H1 (cell line): ENCODE data around the gene DCPS. TPM values are rescaled to one million over a fixed set of nuclear protein-coding genes. Genes with fewer than 3 reads are reported as not detected.

Source experiments
- CTCF ChIA-PET: fragments of 300-600 bp; sonication (Branson Sonifier 250); formaldehyde crosslinking; loops from one replicate; lab custom pipeline; 2021; ENCODE audit not compliant: partially characterized antibody; lab: Charles Lee
- POLR2A ChIA-PET: fragments of 300-600 bp; sonication (Branson Sonifier 250); formaldehyde crosslinking; loops from one replicate; lab custom pipeline; 2021; ENCODE audit warnings: inconsistent platforms; ENCODE audit not compliant: partially characterized antibody; lab: Charles Lee
- DNase-seq, 2 experiments: peaks; one replicate each; pipeline versions ENCODE4 v3.0.0 to v3.0.0-alpha.2; 2010 to 2022; ENCODE audit warnings: low spot score in 2 of 2, low read depth in 1 of 2, mixed read lengths in 1 of 2
- FAIRE-seq: peaks from 2 replicates; lab custom pipeline; 2011; peaks lifted over from hg19 to GRCh38; lab: Jason Lieb, UNC
- H2AFZ ChIP-seq: 2 replicates; pipeline ENCODE4 v1.8.1; 2012; ENCODE audit warnings: low read length, inconsistent platforms
- H2AK5ac ChIP-seq: 2 replicates; pipeline ENCODE4 v1.6.1; 2013; ENCODE audit warnings: low read depth, low read length
- H2BK120ac ChIP-seq: replicated peaks from 2 replicates; pipeline ENCODE3; 2013; ENCODE audit warnings: low read depth, low read length, inconsistent platforms
- H2BK12ac ChIP-seq: 2 replicates; pipeline ENCODE4 v1.6.1; 2013; ENCODE audit warnings: low read depth, low read length
- H2BK15ac ChIP-seq: 2 replicates; pipeline ENCODE4 v1.6.1; 2013; ENCODE audit warnings: low read length
- H2BK20ac ChIP-seq: 2 replicates; pipeline ENCODE4 v1.6.1; 2013; ENCODE audit warnings: low read length
- H2BK5ac ChIP-seq: 2 replicates; pipeline ENCODE4 v1.6.1; 2013; ENCODE audit warnings: low read depth, low read length
- H3K14ac ChIP-seq: 2 replicates; pipeline ENCODE4 v1.6.1; 2013; ENCODE audit warnings: inconsistent platforms; ENCODE audit not compliant: insufficient read length
- H3K18ac ChIP-seq: 2 replicates; pipeline ENCODE4 v1.6.1; 2013; ENCODE audit warnings: low read length; ENCODE audit errors: extremely low read depth
- H3K23ac ChIP-seq: 2 replicates; pipeline ENCODE4 v1.6.1; 2013; ENCODE audit warnings: inconsistent platforms; ENCODE audit not compliant: insufficient read length
- H3K23me2 ChIP-seq: 2 replicates; pipeline ENCODE4 v1.6.1; 2013; ENCODE audit warnings: low read depth, low read length
- H3K27ac ChIP-seq: 2 replicates; pipeline ENCODE4 v1.6.1; 2011; ENCODE audit warnings: low read depth, low read length, inconsistent platforms
- H3K27me3 ChIP-seq, 4 experiments: replicated peaks in 1 of 4; 1 replicate in 1 of 4; 2 replicates in 3 of 4; pipeline versions ENCODE4 v1.6.1 to v1.8.1; 2011 to 2013; ENCODE audit warnings: low read length in 3 of 4, mild to moderate bottlenecking in 3 of 4, inconsistent platforms in 2 of 4, mixed read lengths in 2 of 4, moderate library complexity in 1 of 4; ENCODE audit not compliant: control insufficient read depth in 3 of 4, insufficient read depth in 3 of 4; ENCODE audit errors: extremely low read depth in 1 of 4
- H3K36me3 ChIP-seq, 4 experiments: 2 replicates each; pipeline versions ENCODE4 v1.6.1 to v1.8.1; 2011 to 2013; ENCODE audit warnings: mild to moderate bottlenecking in 4 of 4, low read length in 3 of 4, moderate library complexity in 2 of 4, control low read depth in 1 of 4, inconsistent platforms in 1 of 4; ENCODE audit not compliant: insufficient read depth in 4 of 4, control insufficient read depth in 2 of 4
- H3K4ac ChIP-seq: replicated peaks from 2 replicates; pipeline ENCODE3; 2013; ENCODE audit warnings: low read length, low read depth, mixed read lengths, inconsistent platforms; ENCODE audit not compliant: insufficient read length
- H3K4me1 ChIP-seq, 4 experiments: replicated peaks in 1 of 4; 1 replicate in 1 of 4; 2 replicates in 3 of 4; pipeline versions ENCODE4 v1.6.1 to v1.8.1; 2011 to 2013; ENCODE audit warnings: low read length in 3 of 4, inconsistent platforms in 2 of 4, mixed read lengths in 1 of 4; ENCODE audit not compliant: insufficient read depth in 4 of 4, control insufficient read depth in 3 of 4
- H3K4me2 ChIP-seq, 2 experiments: 2 replicates each; pipeline versions ENCODE4 v1.6.1 to v1.8.1; 2011 to 2013; ENCODE audit warnings: low read depth in 2 of 2, low read length in 2 of 2, control low read depth in 1 of 2, inconsistent platforms in 1 of 2, mild to moderate bottlenecking in 1 of 2; ENCODE audit not compliant: insufficient read depth in 1 of 2
- H3K4me3 ChIP-seq, 4 experiments: fragments of 200-600, 300-600 bp in 1 of 4; sonication (generic), shearing (Covaris generic), sonication (Bioruptor Twin) in 1 of 4; 2 replicates each; pipeline versions ENCODE4 v1.5.1 to v1.8.1; 2011 to 2016; ENCODE audit warnings: low read length in 4 of 4, low read depth in 3 of 4, control low read depth in 2 of 4, inconsistent platforms in 2 of 4, mild to moderate bottlenecking in 2 of 4, mixed read lengths in 1 of 4, moderate library complexity in 1 of 4; ENCODE audit not compliant: insufficient read depth in 2 of 4; ENCODE audit errors: extremely low read depth in 1 of 4
- H3K56ac ChIP-seq: replicated peaks from 2 replicates; pipeline ENCODE3; 2013; ENCODE audit warnings: low read depth, mild to moderate bottlenecking, mixed read lengths, low read length, inconsistent platforms; ENCODE audit not compliant: insufficient read length
- H3K79me1 ChIP-seq: 2 replicates; pipeline ENCODE4 v1.6.1; 2013; ENCODE audit warnings: low read depth, low read length, control low read depth
- H3K79me2 ChIP-seq, 2 experiments: 2 replicates each; pipeline versions ENCODE4 v1.6.1 to v1.8.1; 2012 to 2013; ENCODE audit warnings: low read length in 2 of 2, mild to moderate bottlenecking in 2 of 2, inconsistent platforms in 1 of 2; ENCODE audit not compliant: insufficient read depth in 2 of 2, control insufficient read depth in 1 of 2
- H3K9ac ChIP-seq, 4 experiments: replicated peaks in 1 of 4; 1 replicate in 1 of 4; 2 replicates in 3 of 4; pipeline versions ENCODE4 v1.6.1 to v1.8.1; 2011 to 2013; ENCODE audit warnings: low read depth in 3 of 4, low read length in 3 of 4, control low read depth in 2 of 4, mild to moderate bottlenecking in 2 of 4, moderate library complexity in 2 of 4, inconsistent platforms in 1 of 4; ENCODE audit errors: extremely low read depth in 1 of 4
- H3K9me3 ChIP-seq, 2 experiments: 2 replicates each; pipeline versions ENCODE4 v1.6.1 to v1.8.1; 2012 to 2013; ENCODE audit warnings: mild to moderate bottlenecking in 2 of 2, moderate library complexity in 2 of 2, control low read depth in 1 of 2, inconsistent platforms in 1 of 2, low read depth in 1 of 2, low read length in 1 of 2, mixed read lengths in 1 of 2; ENCODE audit not compliant: insufficient read depth in 2 of 2
- H4K20me1 ChIP-seq, 2 experiments: replicated peaks in 1 of 2; 2 replicates each; pipeline versions ENCODE3 to v1.8.1; 2011 to 2013; ENCODE audit warnings: inconsistent platforms in 2 of 2, low read length in 2 of 2, mild to moderate bottlenecking in 1 of 2; ENCODE audit not compliant: insufficient read depth in 2 of 2, control insufficient read depth in 1 of 2
- H4K5ac ChIP-seq: 2 replicates; pipeline ENCODE4 v1.6.1; 2013; ENCODE audit warnings: low read length, low read depth, mixed read lengths, inconsistent platforms; ENCODE audit not compliant: insufficient read length
- H4K8ac ChIP-seq: 2 replicates; pipeline ENCODE4 v1.8.0; 2013; ENCODE audit warnings: mild to moderate bottlenecking, moderate library complexity, low read length, inconsistent platforms; ENCODE audit not compliant: insufficient read depth; ENCODE audit errors: extremely low read depth
- H4K91ac ChIP-seq: replicated peaks from 2 replicates; pipeline ENCODE3; 2013; ENCODE audit warnings: low read length, mixed read lengths, inconsistent platforms; ENCODE audit not compliant: insufficient read length
- ATF2 ChIP-seq: IDR thresholded peaks from 2 replicates; pipeline ENCODE4 v1.6.1; 2012; ENCODE audit warnings: low read length, inconsistent platforms
- CREB1 ChIP-seq: IDR thresholded peaks from 2 replicates; pipeline ENCODE4 v1.6.1; 2012; ENCODE audit warnings: inconsistent platforms
- GTF2F1 ChIP-seq: IDR thresholded peaks from 2 replicates; pipeline ENCODE4 v1.6.1; 2012; ENCODE audit warnings: low read depth, low read length, improper control_type of control experiment, borderline replicate concordance
- HDAC6 ChIP-seq: IDR thresholded peaks from one replicate; pipeline ENCODE4 v1.7.1; 2012; ENCODE audit warnings: low read depth, mild to moderate bottlenecking, inconsistent platforms, low read length, moderate library complexity
- KDM4A ChIP-seq: IDR thresholded peaks from one replicate; pipeline ENCODE4 v1.7.1; 2012; ENCODE audit warnings: low read depth, mild to moderate bottlenecking, moderate library complexity, low read length, inconsistent platforms; ENCODE audit not compliant: severe bottlenecking
- KDM5A ChIP-seq: fragments of 200-600 bp; IDR thresholded peaks from 2 replicates; pipeline ENCODE4 v1.7.1; 2012; ENCODE audit warnings: mild to moderate bottlenecking, low read length, inconsistent platforms, mixed read lengths
- NANOG ChIP-seq: IDR thresholded peaks from 2 replicates; pipeline ENCODE4 v1.6.1; 2011; ENCODE audit warnings: low read length, low read depth, mild to moderate bottlenecking, inconsistent platforms; ENCODE audit not compliant: insufficient read depth, poor library complexity, severe bottlenecking
- RAD21 ChIP-seq, 2 experiments: IDR thresholded peaks in 1 of 2; conservative IDR thresholded peaks in 1 of 2; 2 replicates each; pipeline ENCODE4 v1.6.1; 2011; ENCODE audit warnings: low read depth in 2 of 2, low read length in 2 of 2, improper control_type of control experiment in 1 of 2, inconsistent platforms in 1 of 2, mild to moderate bottlenecking in 1 of 2, moderate library complexity in 1 of 2
- SAP30 ChIP-seq: fragments of 300-600 bp; sonication (generic); IDR thresholded peaks from 2 replicates; pipeline ENCODE4 v1.7.1; 2012; ENCODE audit warnings: low read length, moderate library complexity, mild to moderate bottlenecking, inconsistent platforms; ENCODE audit not compliant: insufficient read depth, insufficient replicate concordance
- SP1 ChIP-seq: IDR thresholded peaks from 2 replicates; pipeline ENCODE4 v1.6.1; 2011; ENCODE audit warnings: low read depth, low read length
- ZNF274 ChIP-seq: IDR thresholded peaks from 2 replicates; pipeline ENCODE4 v1.7.0; 2012; ENCODE audit warnings: low read length, borderline replicate concordance; ENCODE audit errors: extremely low read depth
- WGBS, 2 experiments: shearing (Covaris generic) in 1 of 2; methylation state at CpG; one replicate each; pipeline versions ENCODE4 v1.1.6 to v1.1.7; 2013 to 2015; ENCODE audit warnings: low lambda C conversion rate in 2 of 2, mixed read lengths in 2 of 2, inconsistent platforms in 1 of 2, low coverage in 1 of 2, missing lambda C conversion rate in 1 of 2; ENCODE audit not compliant: insufficient replicate concordance in 2 of 2, insufficient coverage in 1 of 2, insufficient read length in 1 of 2; ENCODE audit errors: extremely low coverage in 1 of 2, missing lambda C conversion rate in 1 of 2; 5-methylcytosine and 5-hydroxymethylcytosine counted together
- polyA plus RNA-seq, 7 experiments: library from polyadenylated mRNA; depleted of rRNA in 3 of 7; stranded (reverse) in 5 of 7; unstranded in 2 of 7; fragments of >200 nt in 5 of 7; fragments of 200-250 nt in 2 of 7; gene quantifications; 1 replicate in 5 of 7; 2 replicates in 1 of 7; 4 replicates in 1 of 7; pipeline versions ENCODE4 v1.2.1 to v1.2.3, GENCODE V29; 2011 to 2013; ENCODE audit warnings: missing spikeins in 2 of 7, mixed read lengths in 2 of 7
- total RNA-seq: library from RNA; stranded (reverse); fragmentation: NEBNext Ultra II Directional; extraction: Animal tissue kit (Norgen Biotek cat#: 25700); gene quantifications from 2 replicates; pipeline ENCODE4 v1.2.1, GENCODE V29; 2021

DCPS gene
- total and polyA plus RNA-seq, 2 of the 8 experiments (the other 6 are each of a cell fraction or from before 2014, with no cell fraction given), result 24.6 to 55.2 TPM

DNA sequence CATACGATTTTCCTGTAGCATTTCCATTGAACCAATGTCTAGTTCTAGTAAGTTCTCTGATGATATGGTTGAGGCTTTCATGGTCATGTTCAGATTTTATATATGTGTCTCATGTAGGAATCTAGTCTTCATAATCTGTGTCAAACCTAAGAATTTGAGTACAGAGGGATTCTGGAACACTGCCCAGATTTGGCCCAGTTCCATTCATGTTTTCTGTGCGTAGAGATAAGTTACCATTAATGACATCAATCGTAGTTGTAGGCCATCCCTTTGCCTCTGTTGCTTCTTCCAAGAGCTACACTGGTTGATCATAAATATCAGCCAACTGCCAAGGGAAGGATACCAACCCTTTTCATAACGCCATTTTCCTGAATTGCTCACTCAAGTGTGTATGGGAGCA lies 74.9 kb downstream of the DCPS start:
- Histone ChIP-seq H3K23ac (no peak overlapping the region), H2BK120ac (no peak overlapping the region), H3K27me3 (no peaks in the 10 kb centered on the region), H3K56ac (no peak overlapping the region), H3K4me2 (no peak overlapping the region), H2BK12ac (no peak overlapping the region), H3K14ac (no peak overlapping the region), H3K18ac (no peak overlapping the region), H3K79me1 (0 out of 2 replicates have a peak, but pooled peaks cover 5% of the 10 kb centered on the region), H3K9ac (no peak overlapping the region), H4K91ac (no peak overlapping the region), H2BK5ac (no peak overlapping the region), H3K4me1 (no peaks in the 10 kb centered on the region; a peak in 3 of 7 replicates), H3K9me3 (no peaks in the 10 kb centered on the region), H2BK20ac (no peak overlapping the region), H3K27ac (no peak overlapping the region), H3K36me3 (no peaks in the 10 kb centered on the region), H3K4ac (no peak overlapping the region), H3K23me2 (no peaks in the 10 kb centered on the region), H2AFZ (no peak overlapping the region), H4K8ac (no peak overlapping the region), H3K79me2 (peaks cover 0 to 12% of the 10 kb centered on the region in 2 experiments; a peak in 2 of 4 replicates), H4K5ac (no peak overlapping the region), H4K20me1 (peaks cover 0 to 3% of the 10 kb centered on the region in 2 experiments), H2AK5ac (no peak overlapping the region), H3K4me3 (no peak overlapping the region), H2BK15ac (no peak overlapping the region)
- 92% methylated on average over 4 of the region's 4 CpGs; no CpG with 5 or more reads in 1 of the 2 experiments for WGBS, 2 experiments
- CTCF ChIA-PET, result no interaction called here
- DNase-seq (no peak), FAIRE-seq (no peak)
- POLR2A ChIA-PET, result no interaction called here
- TF ChIP-seq CREB1 (no peak), ZNF274 (no peak), RAD21 (IDR thresholded peaks at IDR 0.05 in 1 of 2, conservative IDR thresholded peaks at IDR 0.05 in 1 of 2; ENCODE audit: low read depth in 2 of 2, low read length in 2 of 2) (no peak), KDM5A (no peak), GTF2F1 (no peak), ATF2 (no peak), KDM4A (no peak), SP1 (no peak), SAP30 (no peak), NANOG (no peak), HDAC6 (no peak)
